Natural killer cell treated with Interleukin-12 subunit alpha and Interleukin-12 subunit beta and Interleukin-15 and Interleukin-18, amount 100 ng/mL, for 72 hours (primary cell): ENCODE data around the gene CNGA3. TPM values are rescaled to one million over a fixed set of nuclear protein-coding genes. Genes with fewer than 3 reads are reported as not detected.
"Not testable (repeated sequence)": the region's sequence is repeated elsewhere in the genome, so short reads cannot be mapped to it uniquely, and the experiment has no call there.

Source experiments
- ATAC-seq, 2 donors: fragments of 150-1000 bp; cut with Tn5 transposase in 1 of 2; sonication (Bioruptor Pico), chemical (Tn5 transposase) in 1 of 2; 2 replicates each; pipeline ENCODE4 v1.10.0; 2021
- DNase-seq: peaks from one replicate; pipeline ENCODE4 v3.0.0; 2022; ENCODE audit warnings: low spot score
- H3K27ac Mint-ChIP-seq, 2 donors: 1 replicate in 1 of 2; 2 replicates in 1 of 2; pipeline ENCODE4 v1.8.0; 2022; ENCODE audit warnings: mixed read lengths in 2 of 2, mild to moderate bottlenecking in 1 of 2, moderate library complexity in 1 of 2
- H3K27me3 Mint-ChIP-seq, 2 donors: 1 replicate in 1 of 2; 2 replicates in 1 of 2; pipeline ENCODE4 v1.8.0; 2022; ENCODE audit warnings: mixed read lengths in 2 of 2
- H3K36me3 Mint-ChIP-seq: one replicate; pipeline ENCODE4 v1.8.0; 2022; ENCODE audit warnings: mixed read lengths
- H3K4me1 Mint-ChIP-seq, 2 donors: 1 replicate in 1 of 2; 2 replicates in 1 of 2; pipeline ENCODE4 v1.8.0; 2022; ENCODE audit warnings: low read depth in 2 of 2, mixed read lengths in 2 of 2, mild to moderate bottlenecking in 1 of 2
- H3K4me3 Mint-ChIP-seq: one replicate; pipeline ENCODE4 v1.8.0; 2022; ENCODE audit warnings: mixed read lengths
- H3K9me3 Mint-ChIP-seq: 2 replicates; pipeline ENCODE4 v1.8.0; 2022; ENCODE audit warnings: mixed read lengths
- total RNA-seq, 2 donors: library from RNA; stranded (reverse); gene quantifications; one replicate each; pipeline ENCODE4 v1.2.3, GENCODE V29; 2022

The CNGA3 gene
- total RNA-seq: not detected

- peaks cover 52 to 80% of the 10 kb centered on the region in 2 donors for H3K27me3 Mint-ChIP-seq
- H3K4me1 Mint-ChIP-seq: peaks cover 0 to 4% of the 10 kb centered on the region in 2 donors
- no peaks in the 10 kb centered on the region for H3K36me3 Mint-ChIP-seq
- H3K4me3 Mint-ChIP-seq: no peak within 1 kb of the TSS
- peak in 1 of 2 donors; percentile 47 for ATAC-seq
- no peak within 1 kb of the TSS for H3K27ac Mint-ChIP-seq
- H3K9me3 Mint-ChIP-seq: no peaks in the 10 kb centered on the region
- DNase-seq: no peak
Measured at GRCh38 chr2:98346311-98347236, at the start of gene CNGA3. Gene CNGA3, plus strand, starts transcription at chr2:98346456. Its CDS starts 23,520 bp downstream, at chr2:98369976.

GRCh38 chr2:98297817-98298682 is 48.2 kb upstream of the CNGA3 start:
- DNase-seq (no peak), ATAC-seq (peak in 1 of 2 donors; percentile 16)
- Mint-ChIP-seq H3K27me3 (peaks cover 23 to 39% of the 10 kb centered on the region in 2 donors), H3K9me3 (no peaks in the 10 kb centered on the region), H3K4me3 (no peak overlapping the region), H3K4me1 (no peaks in the 10 kb centered on the region), H3K27ac (no peak overlapping the region), H3K36me3 (no peaks in the 10 kb centered on the region)

DNA sequence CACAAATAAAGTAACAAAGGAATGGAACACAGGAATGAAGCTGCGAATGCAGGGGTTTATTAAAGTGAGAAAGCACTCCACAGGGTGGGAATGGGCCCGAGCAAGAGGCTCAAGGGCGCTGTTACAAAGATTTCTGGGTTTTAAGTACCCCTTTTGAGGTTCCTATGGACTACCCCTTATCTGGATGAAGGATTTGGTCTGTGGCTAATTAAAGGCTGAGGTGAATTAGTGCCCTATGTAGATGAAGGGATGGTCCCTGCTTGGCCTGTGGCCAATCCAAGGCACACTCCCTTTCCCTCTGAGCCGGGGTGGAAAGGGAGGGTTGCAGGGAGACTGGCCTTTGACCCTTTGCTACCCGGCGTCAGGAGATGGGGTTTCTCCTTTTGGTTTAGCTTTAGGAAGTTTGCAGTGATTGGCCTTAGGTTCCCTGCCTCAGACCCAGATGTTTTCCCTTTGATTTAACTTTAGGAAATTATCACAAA is 47.5 kb upstream of the CNGA3 start:
- DNase-seq: no peak

GRCh38 chr2:98299211-98299905 is 46.9 kb upstream of the CNGA3 start:
- Mint-ChIP-seq H3K27me3 (peaks cover 25 to 39% of the 10 kb centered on the region in 2 donors), H3K4me1 (no peaks in the 10 kb centered on the region), H3K27ac (no peak overlapping the region), H3K4me3 (no peak overlapping the region), H3K9me3 (no peaks in the 10 kb centered on the region), H3K36me3 (no peaks in the 10 kb centered on the region)
- no peak for ATAC-seq
- no peak for DNase-seq

More for the DNA sequence above, 47.5 kb upstream of the CNGA3 start:
- Mint-ChIP-seq H3K4me1 (no peaks in the 10 kb centered on the region), H3K4me3 (no peak overlapping the region), H3K27ac (no peak overlapping the region), H3K9me3 (no peaks in the 10 kb centered on the region), H3K36me3 (no peaks in the 10 kb centered on the region), H3K27me3 (peaks cover 23 to 39% of the 10 kb centered on the region in 2 donors)
- no peak for ATAC-seq

DNA sequence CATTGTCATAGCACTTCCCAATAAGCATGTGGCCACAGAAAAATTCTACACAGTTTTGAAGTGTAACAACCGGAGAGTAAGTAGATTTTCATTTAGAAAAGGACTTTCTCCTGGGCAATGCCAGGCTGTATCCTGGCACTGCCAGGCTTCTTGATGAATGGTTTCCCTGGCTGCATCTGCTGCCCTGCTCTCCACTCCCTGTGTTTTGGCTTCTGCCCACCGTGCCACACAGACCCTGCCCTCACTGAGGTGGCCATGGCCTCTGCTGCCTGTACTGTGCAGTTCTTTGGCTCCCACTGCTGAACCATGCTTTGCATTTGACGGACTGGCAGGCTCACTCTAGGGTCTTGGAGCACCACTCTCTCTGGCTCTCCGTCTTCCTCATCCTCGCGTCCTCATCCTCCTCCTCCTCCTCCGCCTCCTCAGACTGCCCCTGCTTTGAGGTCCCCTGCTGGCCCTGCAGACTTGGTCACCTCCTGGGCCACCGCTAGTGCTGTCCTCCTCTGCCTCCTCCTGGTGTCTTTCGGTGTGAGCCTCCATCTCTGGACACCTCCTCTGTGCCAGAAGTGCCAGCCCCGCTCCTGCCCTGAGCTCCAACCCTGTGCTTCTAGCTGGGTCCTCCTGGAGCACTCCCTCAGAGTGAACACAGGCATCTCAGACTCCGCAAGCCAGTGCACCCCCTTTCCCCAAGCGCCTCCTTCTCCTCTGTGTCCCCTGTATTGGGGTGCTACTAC is 45.9 kb upstream of the CNGA3 start:
- Mint-ChIP-seq H3K36me3 (no peaks in the 10 kb centered on the region), H3K27me3 (peaks cover 27 to 37% of the 10 kb centered on the region in 2 donors), H3K4me1 (no peaks in the 10 kb centered on the region), H3K9me3 (no peaks in the 10 kb centered on the region), H3K4me3 (no peak overlapping the region), H3K27ac (no peak overlapping the region)
- no peak for ATAC-seq
- no peak for DNase-seq

DNA sequence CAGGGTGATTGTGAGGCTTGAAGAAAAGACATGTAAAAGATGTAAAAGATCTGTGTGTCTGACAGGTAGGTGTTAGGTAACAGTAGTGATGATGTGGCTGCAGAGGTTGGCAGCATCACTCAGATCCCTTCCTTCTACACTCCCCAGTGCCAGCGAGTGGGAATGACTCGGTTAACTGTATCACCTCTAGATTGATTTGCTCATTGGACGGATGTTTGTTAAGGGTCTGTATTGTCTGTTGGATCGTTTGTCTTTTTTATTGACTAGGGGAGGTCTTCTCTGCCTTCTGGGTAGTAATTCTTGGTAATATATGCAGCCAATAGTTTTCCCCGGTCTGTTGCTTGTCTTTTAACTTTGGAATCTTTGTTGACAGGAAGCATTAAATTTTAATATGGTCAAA is 44.8 kb upstream of the CNGA3 start:
- no peak overlapping the region for H3K27ac Mint-ChIP-seq
- no peak for DNase-seq
- no peaks in the 10 kb centered on the region for H3K36me3 Mint-ChIP-seq
- no peaks in the 10 kb centered on the region for H3K9me3 Mint-ChIP-seq
- H3K4me3 Mint-ChIP-seq: no peak overlapping the region
- no peaks in the 10 kb centered on the region for H3K4me1 Mint-ChIP-seq
- no peak for ATAC-seq
- H3K27me3 Mint-ChIP-seq: peaks cover 30 to 39% of the 10 kb centered on the region in 2 donors

DNA sequence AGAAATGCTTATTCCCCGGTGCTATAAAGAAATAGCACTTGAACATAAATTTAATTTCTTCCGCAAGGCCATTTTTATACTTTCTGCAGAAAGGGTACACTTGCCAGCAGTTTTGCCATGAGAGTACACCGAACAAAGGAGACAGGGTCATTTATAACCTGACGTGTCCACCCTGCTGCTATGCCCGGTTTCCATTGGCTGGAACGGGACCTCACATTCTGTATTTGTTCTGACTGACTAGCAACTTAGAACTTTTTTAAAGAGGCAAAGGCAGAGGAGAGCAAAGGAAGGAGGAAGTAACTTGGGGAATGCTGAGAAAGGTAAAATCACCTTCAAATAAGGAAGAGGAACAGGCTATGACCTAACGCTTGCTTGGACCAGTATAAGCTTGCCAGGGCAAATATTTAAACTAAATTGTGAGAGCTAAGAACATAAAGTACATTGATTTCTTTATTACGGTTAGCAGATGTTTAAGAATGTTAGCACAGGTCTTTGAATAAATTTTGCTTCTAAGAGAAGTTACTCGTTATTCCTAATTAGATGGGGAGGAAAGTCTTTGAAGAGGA is 39.0 kb upstream of the CNGA3 start:
- not testable (repeated sequence) for H3K9me3 Mint-ChIP-seq, H3K27ac Mint-ChIP-seq, H3K4me3 Mint-ChIP-seq, H3K4me1 Mint-ChIP-seq, ATAC-seq, H3K36me3 Mint-ChIP-seq, DNase-seq
- H3K27me3 Mint-ChIP-seq: peaks cover 35 to 45% of the 10 kb centered on the region in 2 donors

DNA sequence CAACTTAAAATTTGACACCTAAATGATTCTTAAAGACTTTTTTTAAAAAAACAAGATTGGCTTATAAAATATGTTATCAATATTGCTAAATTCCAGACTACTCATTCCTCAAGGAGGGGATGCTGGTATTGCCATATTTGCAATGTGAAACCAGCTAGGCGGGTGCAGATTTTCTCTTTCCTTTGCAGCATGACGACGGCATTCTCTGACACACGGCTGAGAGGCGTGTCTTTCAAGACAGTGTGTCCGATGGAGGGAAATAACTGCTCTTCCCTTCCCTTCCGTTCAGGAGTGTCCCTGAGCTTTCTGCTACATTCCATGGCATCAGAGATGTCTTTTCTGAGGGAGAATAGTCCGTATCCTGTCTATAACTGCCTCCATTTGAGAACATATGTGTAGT is 38.2 kb upstream of the CNGA3 start:
- no peaks in the 10 kb centered on the region for H3K4me1 Mint-ChIP-seq
- H3K4me3 Mint-ChIP-seq: no peak overlapping the region
- DNase-seq: no peak
- H3K36me3 Mint-ChIP-seq: no peaks in the 10 kb centered on the region
- peaks cover 27 to 47% of the 10 kb centered on the region in 2 donors for H3K27me3 Mint-ChIP-seq
- no peak for ATAC-seq
- H3K9me3 Mint-ChIP-seq: no peaks in the 10 kb centered on the region
- H3K27ac Mint-ChIP-seq: no peak overlapping the region

GRCh38 chr2:98308532-98308931 is 37.7 kb upstream of the CNGA3 start:
- Mint-ChIP-seq H3K4me3 (no peak overlapping the region), H3K27me3 (peaks cover 29 to 49% of the 10 kb centered on the region in 2 donors), H3K4me1 (no peaks in the 10 kb centered on the region), H3K27ac (no peak overlapping the region), H3K9me3 (no peaks in the 10 kb centered on the region), H3K36me3 (no peaks in the 10 kb centered on the region)
- DNase-seq (no peak), ATAC-seq (no peak)

GRCh38 chr2:98309580-98309979 is 36.7 kb upstream of the CNGA3 start:
- Mint-ChIP-seq H3K4me3 (no peak overlapping the region), H3K4me1 (no peaks in the 10 kb centered on the region), H3K27me3 (peaks cover 33 to 48% of the 10 kb centered on the region in 2 donors), H3K27ac (no peak overlapping the region), H3K9me3 (no peaks in the 10 kb centered on the region), H3K36me3 (no peaks in the 10 kb centered on the region)
- DNase-seq (no peak), ATAC-seq (no peak)

GRCh38 chr2:98310010-98310409 is 36.2 kb upstream of the CNGA3 start:
- Mint-ChIP-seq H3K9me3 (no peaks in the 10 kb centered on the region), H3K27ac (no peak overlapping the region), H3K27me3 (peaks cover 30 to 44% of the 10 kb centered on the region in 2 donors), H3K36me3 (no peaks in the 10 kb centered on the region), H3K4me3 (no peak overlapping the region), H3K4me1 (no peaks in the 10 kb centered on the region)
- no peak for ATAC-seq
- DNase-seq: no peak

DNA sequence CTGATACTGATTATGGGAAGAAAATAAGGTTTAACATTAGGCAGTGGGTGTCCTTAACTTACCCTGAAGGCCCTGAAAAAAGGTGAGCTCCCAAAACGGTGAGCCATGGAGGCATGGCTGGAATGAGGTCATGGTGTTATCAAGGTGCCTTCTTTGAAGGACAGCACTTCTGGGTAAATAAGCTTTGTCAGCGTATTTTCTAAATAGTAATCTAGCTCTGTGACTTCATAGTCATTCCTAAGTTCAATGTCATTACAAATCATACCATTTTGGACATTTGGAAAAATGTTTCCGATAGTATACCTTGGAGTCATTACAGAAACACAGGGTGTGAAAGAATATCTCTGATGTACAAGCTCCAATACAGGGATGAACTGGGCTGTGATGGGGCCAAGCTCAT is 35.2 kb upstream of the CNGA3 start:
- Mint-ChIP-seq H3K27ac (no peak overlapping the region), H3K27me3 (peaks cover 27 to 40% of the 10 kb centered on the region in 2 donors), H3K4me3 (no peak overlapping the region), H3K4me1 (no peaks in the 10 kb centered on the region), H3K9me3 (no peaks in the 10 kb centered on the region), H3K36me3 (no peaks in the 10 kb centered on the region)
- ATAC-seq (no peak), DNase-seq (no peak)
